Measurements from ENCODE around the gene TMEM184C. TPM values are rescaled to one million over a fixed set of nuclear protein-coding genes. Genes with fewer than 3 reads are reported as not detected.
A peak's percentile ranks its signal among the peaks of the same experiment; 100 is the strongest.

The TMEM184C gene
- 10 to 100 TPM; 37.5 to 43.3 (median 37.7) TPM for total RNA-seq
- long read RNA-seq, donor 1, full-length matches to known transcripts: 14 of 23 reads
- long read RNA-seq, donor 1, partial matches to known transcripts: 1 of 23 reads
- long read RNA-seq, donor 1, other reads (novel, unspliced or antisense): 8 of 23 reads
- long read RNA-seq, donor 2, full-length matches to known transcripts: 8 of 10 reads
- long read RNA-seq, donor 2, partial matches to known transcripts: 1 of 10 reads
- long read RNA-seq, donor 2, other reads (novel, unspliced or antisense): 1 of 10 reads

DNA sequence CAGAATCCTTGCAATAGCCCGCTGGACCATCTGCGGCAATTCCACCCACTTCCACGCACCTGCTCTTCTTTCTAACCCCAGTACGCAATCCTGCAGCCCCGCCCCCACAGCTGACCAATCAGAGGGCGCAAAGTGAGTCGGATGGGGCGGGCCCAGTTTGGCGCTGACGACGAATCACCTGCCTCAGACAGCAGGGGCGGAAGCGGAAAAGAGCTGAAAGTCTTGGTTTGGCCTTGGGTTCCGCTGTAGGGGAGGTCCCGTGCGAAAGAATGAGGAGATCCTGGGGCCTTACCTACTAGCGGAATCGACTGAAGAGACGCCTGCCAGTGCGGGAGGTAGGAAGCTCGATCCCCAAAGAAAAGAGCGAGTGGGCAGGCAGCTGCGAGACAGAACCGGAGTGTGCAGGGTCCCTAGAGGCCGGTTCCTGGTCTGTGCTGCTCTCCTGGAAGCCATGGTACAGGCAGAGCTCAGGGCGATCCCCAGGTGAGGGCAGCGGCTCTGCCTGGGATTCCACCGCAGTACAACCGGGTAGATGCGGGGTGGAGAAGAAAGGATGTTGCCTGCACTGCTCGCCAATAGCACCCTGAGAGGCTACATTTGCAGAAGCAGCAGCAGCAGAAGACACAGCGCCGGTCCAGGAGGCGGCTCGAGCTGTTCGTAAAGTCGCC is at the start of gene TMEM184C:
Gene TMEM184C (plus strand): TSS at position 225 of the 668 bp plus-strand sequence. CDS start 560 bp downstream, outside the sequence.
- Histone ChIP-seq H3K36me3 (ENCODE audit: low read depth) (no peaks in the 10 kb centered on the region), H3K9me3 (no peaks in the 10 kb centered on the region), H3K4me1 (ENCODE audit: low read depth) (peaks cover 21% of the 10 kb centered on the region), H3K4me3 (peak within 1 kb of the TSS; percentile 64)
- intact Hi-C loops (cut with DNase I, micrococcal nuclease): no loop called here
- TF ChIP-seq, protein P1, sequence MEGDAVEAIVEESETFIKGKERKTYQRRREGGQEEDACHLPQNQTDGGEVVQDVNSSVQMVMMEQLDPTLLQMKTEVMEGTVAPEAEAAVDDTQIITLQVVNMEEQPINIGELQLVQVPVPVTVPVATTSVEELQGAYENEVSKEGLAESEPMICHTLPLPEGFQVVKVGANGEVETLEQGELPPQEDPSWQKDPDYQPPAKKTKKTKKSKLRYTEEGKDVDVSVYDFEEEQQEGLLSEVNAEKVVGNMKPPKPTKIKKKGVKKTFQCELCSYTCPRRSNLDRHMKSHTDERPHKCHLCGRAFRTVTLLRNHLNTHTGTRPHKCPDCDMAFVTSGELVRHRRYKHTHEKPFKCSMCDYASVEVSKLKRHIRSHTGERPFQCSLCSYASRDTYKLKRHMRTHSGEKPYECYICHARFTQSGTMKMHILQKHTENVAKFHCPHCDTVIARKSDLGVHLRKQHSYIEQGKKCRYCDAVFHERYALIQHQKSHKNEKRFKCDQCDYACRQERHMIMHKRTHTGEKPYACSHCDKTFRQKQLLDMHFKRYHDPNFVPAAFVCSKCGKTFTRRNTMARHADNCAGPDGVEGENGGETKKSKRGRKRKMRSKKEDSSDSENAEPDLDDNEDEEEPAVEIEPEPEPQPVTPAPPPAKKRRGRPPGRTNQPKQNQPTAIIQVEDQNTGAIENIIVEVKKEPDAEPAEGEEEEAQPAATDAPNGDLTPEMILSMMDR (IDR thresholded peaks at IDR 0.05): no peak
- DNase-seq: peak; percentile 98 to 100 (median 99)
- peak; percentile 99 for ATAC-seq

DNA sequence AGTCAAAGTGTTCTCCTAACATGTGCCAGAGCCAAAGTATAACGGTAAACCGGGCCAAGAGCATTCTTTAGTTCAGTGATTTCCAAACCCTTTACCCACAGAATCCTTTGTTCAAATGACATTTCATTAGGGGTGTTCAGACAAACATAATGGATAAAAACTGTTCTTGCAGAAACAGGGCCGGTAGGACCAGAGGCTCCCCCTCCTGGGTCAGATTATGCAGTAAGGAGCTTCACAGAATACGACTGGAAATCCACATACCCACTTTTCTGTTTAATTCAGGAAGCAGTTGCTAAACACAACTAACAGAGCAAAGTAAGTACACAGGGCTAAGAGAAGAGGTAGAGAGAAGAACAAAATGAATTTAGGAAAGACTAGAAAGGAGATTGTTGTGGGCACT is 46.6 kb upstream of the TMEM184C start:
- no peaks in the 10 kb centered on the region for H3K36me3 ChIP-seq (ENCODE audit: low read depth)
- ATAC-seq: no peak
- no peaks in the 10 kb centered on the region for H3K9me3 ChIP-seq
- intact Hi-C loops (cut with DNase I, micrococcal nuclease): no loop called here
- TF ChIP-seq, protein P1 (IDR thresholded peaks at IDR 0.05): no peak
- H3K4me1 ChIP-seq (ENCODE audit: low read depth): no peaks in the 10 kb centered on the region
- no peak overlapping the region for H3K4me3 ChIP-seq
- no peak for DNase-seq

DNA sequence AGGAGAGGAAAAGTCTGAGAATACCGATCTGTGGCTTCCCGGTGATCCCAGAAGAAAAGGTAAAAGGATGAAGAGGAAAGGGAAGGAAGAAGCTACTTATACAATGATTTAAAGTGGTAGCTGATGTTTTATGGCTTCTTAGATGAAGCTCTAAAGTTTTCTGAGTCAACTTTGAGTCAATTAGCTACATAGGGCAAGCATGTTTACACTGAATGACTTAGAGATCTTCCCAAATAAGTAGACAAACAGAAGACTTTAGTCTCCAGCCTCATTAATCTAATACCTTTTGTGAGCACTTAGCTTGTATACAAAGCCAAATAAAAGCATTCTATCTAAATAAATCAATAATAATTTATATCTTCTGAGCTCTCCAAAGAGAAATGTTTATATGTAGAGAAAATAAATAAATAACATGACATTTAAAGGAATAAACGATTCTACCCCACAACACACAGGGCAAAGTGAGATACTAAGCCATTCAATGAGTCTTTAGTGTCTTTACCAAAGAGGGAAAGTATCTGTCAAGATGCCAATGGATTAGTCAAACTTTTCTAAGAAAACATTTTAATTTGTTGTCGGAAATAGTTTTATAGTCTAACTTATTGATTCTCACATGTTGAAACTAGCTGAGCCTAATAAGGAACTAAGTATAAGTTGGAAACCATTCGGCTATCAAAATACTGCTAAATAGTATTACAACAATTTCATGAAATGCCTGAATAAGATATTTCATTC is 46.0 kb upstream of the TMEM184C start:
- no peak overlapping the region for H3K4me3 ChIP-seq
- ATAC-seq (no peak), DNase-seq (no peak)
- H3K4me1 ChIP-seq (ENCODE audit: low read depth): no peaks in the 10 kb centered on the region
- intact Hi-C loops (cut with DNase I, micrococcal nuclease): no loop called here
- TF ChIP-seq, protein P1 (IDR thresholded peaks at IDR 0.05): no peak
- H3K36me3 ChIP-seq (ENCODE audit: low read depth): no peaks in the 10 kb centered on the region
- H3K9me3 ChIP-seq: no peaks in the 10 kb centered on the region

DNA sequence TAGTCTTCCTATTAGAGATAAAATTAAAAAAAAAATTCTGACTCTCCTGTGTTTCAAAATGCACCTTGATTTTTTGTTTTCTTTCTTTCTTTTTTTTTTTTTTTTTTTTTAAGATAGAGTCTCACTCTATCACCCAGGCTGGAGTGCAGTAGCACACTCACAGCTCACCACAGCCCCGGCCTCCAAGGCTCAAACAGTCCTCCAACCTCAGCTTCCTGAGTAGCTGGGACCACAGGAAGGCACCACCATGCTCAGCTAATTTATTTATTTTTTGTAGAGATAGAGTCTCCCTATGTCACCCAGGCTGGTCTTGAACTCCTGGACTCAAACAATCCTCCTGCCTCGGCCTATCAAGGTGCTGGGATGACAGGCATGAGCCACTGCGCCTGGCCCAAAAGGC is 41.1 kb upstream of the TMEM184C start:
- intact Hi-C loops (cut with DNase I, micrococcal nuclease): no loop called here
- DNase-seq: no peak
- no peaks in the 10 kb centered on the region for H3K4me1 ChIP-seq (ENCODE audit: low read depth)
- ATAC-seq: no peak
- H3K4me3 ChIP-seq: no peak overlapping the region
- H3K36me3 ChIP-seq (ENCODE audit: low read depth): no peaks in the 10 kb centered on the region
- no peaks in the 10 kb centered on the region for H3K9me3 ChIP-seq
- TF ChIP-seq, protein P1 (IDR thresholded peaks at IDR 0.05): no peak

DNA sequence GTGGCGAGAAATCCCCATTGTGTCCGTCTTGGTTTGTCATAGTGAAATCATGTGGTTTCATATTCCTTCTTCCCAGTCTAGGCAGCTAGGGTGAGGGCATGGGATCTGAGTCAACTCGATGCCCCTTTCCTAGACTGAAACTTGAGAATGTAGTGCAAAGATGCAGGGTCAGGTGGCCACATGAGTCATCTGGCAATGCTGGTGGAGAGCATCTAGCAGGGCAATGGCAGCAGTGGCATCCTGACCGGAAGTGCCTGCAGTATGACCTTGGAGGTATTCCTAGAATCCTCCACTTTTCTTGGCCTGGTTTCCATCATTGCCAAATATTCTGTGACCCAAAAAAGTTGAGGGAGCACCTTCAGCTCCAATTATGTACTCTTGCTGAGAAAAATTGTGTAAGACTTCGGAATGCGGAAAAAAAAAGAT is 39.1 kb upstream of the TMEM184C start:
- no peak overlapping the region for H3K4me3 ChIP-seq
- intact Hi-C loops (cut with DNase I, micrococcal nuclease): no loop called here
- DNase-seq (no peak), ATAC-seq (no peak)
- H3K9me3 ChIP-seq: no peaks in the 10 kb centered on the region
- TF ChIP-seq, protein P1 (IDR thresholded peaks at IDR 0.05): no peak
- no peaks in the 10 kb centered on the region for H3K4me1 ChIP-seq (ENCODE audit: low read depth)
- H3K36me3 ChIP-seq (ENCODE audit: low read depth): no peaks in the 10 kb centered on the region

All from mucosa of descending colon (tissue), 3 donors.